Endometrium (tissue), 2 donors: ENCODE results near the gene NDST4.
"Not testable (repeated sequence)": the region's sequence is repeated elsewhere in the genome, so short reads cannot be mapped to it uniquely, and the experiment has no call there.

Experiments
- FAIRE-seq: peaks from 2 replicates; lab custom pipeline; 2012; peaks lifted over from hg19 to GRCh38; lab: Jason Lieb, UNC
- donor health status: control.
- donor health status: control.

Gene NDST4

DNA sequence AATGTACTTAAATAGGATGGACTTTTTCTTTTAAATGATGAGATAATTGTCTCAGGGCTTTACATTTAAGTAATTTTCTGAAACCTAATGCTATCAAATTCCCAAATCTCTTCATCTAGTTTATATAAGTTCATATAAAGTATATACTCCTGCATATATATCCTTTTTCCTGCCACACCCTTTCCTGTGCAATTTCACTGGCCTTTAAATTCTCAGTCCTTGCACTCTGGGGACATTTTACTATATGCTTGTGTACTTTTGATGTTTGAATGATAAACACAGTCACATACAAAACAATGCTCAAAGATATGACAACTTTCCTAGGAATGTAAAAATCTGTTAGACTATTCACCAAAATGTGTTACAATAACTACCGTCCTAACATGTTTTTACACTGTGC lies 60.1 kb downstream of the NDST4 start:
- no peak for FAIRE-seq

DNA sequence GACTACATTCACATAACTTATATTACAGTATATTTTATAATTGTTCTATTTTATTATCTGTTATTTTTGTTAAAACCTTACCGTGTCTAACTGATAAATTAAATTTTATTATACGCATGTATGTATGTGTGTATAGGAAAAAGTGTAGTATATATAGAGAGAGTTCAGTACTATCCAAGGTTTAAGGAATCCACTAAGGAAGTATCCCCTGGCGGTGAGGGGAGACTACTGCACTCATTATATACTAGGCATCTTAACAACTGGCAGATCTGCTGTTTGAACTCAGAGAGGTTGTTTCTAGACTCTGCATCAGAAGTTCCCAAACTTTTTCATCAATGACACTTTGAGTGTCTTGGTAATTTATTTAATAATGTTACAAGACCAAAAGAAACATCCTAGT lies 70.9 kb downstream of the NDST4 start:
- no peak for FAIRE-seq

DNA sequence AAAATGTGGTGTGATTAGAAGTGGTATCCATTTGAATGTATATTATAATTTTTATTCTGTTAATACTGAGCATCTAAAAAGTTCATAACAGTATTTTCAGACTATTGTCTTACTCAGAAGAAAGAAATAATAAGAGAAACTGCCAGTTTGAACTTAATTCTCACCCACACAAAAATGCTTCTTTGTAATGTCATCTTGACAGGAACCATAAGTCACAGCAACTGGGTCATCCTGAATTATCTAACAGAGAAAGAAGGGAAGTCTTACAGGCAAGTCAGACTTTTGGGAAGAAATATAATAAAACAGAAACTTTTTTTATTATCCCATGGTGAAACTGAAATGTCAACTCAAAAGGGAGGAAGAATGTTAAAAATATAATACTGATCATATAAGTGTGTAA lies 83.1 kb downstream of the NDST4 start:
- peak; percentile 98 for FAIRE-seq

GRCh38 chr4:115028682-115029410 lies 84.6 kb downstream of the NDST4 start:
- FAIRE-seq: no peak

GRCh38 chr4:114999880-115000279 lies 113.5 kb downstream of the NDST4 start:
- FAIRE-seq: no peak

GRCh38 chr4:114998316-114998715 lies 115.1 kb downstream of the NDST4 start:
- no peak for FAIRE-seq

- no peak for FAIRE-seq
These were observed 115.7 kb downstream of the NDST4 start for GRCh38 chr4:114997576-114998247.

DNA sequence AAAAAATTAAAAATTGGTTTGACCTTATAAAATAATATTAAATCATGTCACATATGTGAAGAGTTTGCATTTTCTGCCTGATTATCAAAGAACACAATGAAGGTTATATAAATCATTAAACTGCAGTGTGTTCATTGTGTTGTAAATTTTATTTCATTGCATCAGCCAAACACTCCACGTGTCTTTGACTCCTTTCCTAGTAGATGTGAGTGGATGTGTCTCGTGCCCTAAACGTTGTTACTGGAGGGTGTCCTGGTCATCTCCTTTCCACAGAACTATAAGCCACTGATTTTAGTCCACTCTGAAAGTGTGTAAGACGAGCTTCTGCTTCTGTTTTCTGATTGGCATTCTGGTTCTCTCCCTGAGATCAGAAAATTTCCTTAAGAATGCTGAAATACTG lies 127.3 kb downstream of the NDST4 start:
- no peak for FAIRE-seq

GRCh38 chr4:114980932-114981708 lies 132.3 kb downstream of the NDST4 start:
- FAIRE-seq: peak; percentile 53

GRCh38 chr4:114980399-114980798 lies 133.0 kb downstream of the NDST4 start:
- not testable (repeated sequence) for FAIRE-seq

DNA sequence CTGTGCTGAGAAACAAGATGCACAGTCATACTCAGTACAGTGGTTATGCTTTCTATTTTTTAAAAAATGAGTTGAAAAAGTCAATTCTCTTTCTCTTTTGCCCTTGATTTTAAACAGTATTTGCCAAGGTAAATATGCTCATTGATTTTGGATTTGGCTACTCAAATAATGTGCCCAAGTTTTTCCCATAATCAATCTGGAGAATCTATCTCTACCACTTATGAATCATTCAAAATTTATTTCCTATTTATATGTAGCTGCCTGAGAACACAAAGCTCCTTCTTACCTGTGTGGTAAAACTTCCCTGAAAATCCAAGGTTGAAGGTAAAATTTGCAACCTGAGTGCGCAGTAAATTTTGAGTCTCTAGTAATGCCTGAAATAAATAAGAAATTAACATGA lies 136.5 kb downstream of the NDST4 start:
- no peak for FAIRE-seq

DNA sequence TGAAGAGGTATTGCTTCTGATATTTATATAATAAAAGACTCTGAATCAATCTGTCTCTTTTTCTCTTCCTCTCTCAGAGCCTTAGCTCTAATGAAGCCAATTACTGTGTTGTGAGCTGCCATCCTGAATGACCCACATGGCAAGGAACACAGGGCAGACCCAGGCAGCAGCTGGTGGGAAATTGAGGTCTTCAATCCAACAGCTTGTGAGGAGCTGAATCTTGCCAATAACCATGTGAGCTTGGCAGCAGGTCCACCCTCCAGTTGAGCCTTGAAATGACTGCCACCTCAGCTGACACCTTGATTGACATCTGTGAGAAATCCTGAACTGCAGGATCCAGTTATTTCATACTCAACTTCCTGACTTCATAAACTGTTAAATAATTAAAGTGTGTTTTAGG lies 149.4 kb downstream of the NDST4 start:
- no peak for FAIRE-seq

DNA sequence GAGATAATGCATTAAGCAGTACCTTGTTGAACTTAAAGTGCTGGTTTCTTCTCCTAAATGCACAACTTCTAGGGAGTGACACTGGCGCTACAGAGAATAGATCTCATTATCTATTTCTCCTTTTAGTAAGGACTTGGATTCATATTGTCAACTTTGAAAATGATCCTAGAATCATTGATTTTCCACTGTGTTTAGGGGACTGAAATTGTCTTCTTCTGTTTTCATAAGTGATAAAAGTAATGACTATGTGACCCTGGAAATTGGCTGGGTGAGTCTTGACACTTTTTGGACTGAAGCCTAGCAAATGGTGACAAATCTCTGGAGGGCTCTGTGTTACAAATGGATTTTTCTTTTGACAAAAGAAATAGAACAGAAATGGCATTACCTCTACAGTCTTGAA lies 167.8 kb downstream of the NDST4 start:
- no peak for FAIRE-seq

- FAIRE-seq: no peak
These were observed 171.9 kb downstream of the NDST4 start for GRCh38 chr4:114941503-114941902.

GRCh38 chr4:114927881-114928280 lies 185.5 kb downstream of the NDST4 start:
- FAIRE-seq: no peak

GRCh38 chr4:114926583-114926982 lies 186.8 kb downstream of the NDST4 start:
- FAIRE-seq: no peak

DNA sequence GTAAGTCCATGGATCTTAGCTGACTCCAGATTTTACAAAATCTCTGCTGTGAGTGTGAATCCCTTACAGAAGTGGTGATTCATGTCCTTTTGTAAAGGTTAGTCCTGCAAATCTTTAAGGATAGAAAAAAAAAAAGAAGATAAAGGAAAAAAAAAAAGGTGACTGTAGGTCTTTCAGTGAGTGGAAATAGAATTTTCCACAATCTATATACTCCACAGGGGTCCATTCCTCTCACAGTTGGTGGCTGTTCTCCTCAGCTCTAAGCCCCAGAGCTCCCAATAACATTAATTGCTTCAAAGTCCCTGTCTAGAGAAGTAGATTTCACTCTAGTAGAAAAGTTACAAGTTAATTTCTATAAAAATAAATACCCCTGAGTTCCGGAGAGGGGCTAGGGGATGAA lies 189.1 kb downstream of the NDST4 start:
- FAIRE-seq: no peak

GRCh38 chr4:114922592-114922933 lies 190.9 kb downstream of the NDST4 start:
- FAIRE-seq: no peak

DNA sequence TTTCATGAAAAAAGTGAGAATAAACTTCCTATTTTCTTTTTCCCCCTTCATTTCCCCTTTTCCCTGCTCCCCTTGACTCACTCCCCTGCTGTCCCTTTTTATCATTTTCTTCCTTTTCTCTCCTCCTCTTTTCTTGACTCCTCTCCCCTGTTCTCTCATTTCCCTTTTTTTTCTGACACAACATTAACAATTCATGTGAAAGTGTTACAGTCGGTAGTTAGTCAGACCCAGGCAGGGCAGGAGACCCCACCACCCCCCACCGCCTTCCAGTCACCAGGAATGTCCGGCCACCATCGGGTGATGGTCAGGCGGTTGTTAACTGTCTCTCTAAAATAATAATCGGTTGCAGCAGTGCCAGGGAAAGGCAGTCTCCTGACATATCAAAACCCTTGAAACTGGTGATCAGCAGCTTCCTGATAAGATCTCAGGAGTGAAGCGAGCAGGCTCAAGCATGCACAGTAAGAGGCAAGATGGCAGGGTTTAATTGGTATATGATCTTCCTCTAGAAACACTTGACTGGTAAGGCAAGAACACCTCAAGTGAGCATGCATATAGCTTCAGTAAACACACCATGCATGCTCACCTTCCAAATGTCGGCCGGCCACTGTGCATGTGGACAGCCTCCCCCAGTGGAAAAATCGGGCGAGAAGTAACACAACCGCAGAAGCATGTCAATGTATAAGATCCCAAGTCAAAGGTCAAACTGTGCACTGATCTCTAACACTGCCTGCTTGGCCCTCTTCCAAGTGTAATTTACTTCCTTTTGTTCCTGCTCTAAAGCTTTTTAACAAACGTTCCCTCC lies 191.4 kb downstream of the NDST4 start:
- no peak for FAIRE-seq

- FAIRE-seq: no peak
These were observed 192.2 kb downstream of the NDST4 start for GRCh38 chr4:114921191-114921590.

- FAIRE-seq: no peak
These were observed 202.3 kb downstream of the NDST4 start for GRCh38 chr4:114911111-114911510.

DNA sequence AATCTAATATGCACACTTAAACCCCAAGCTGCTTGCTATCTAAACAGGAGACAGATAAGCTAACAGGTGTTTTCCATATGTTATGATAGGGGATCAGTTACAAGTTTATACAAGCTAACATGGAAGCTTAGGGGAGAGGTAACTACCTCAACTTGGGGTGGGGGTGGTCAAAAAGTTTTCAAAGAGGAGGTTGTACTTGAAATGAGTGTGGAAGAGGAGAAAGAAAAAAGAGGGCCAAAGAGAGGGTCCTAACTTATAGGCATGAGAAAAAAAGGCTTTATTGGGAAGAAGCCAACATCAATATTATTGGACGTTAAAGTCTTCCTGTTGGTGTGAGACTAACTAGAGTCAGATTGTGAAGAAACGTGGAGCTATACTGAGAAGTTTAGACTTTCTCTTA lies 205.9 kb downstream of the NDST4 start:
- no peak for FAIRE-seq
